ENCODE measurements around the gene SLC25A23.
A peak's percentile ranks its signal among the peaks of the same experiment; 100 is the strongest.

The SLC25A23 gene

DNA sequence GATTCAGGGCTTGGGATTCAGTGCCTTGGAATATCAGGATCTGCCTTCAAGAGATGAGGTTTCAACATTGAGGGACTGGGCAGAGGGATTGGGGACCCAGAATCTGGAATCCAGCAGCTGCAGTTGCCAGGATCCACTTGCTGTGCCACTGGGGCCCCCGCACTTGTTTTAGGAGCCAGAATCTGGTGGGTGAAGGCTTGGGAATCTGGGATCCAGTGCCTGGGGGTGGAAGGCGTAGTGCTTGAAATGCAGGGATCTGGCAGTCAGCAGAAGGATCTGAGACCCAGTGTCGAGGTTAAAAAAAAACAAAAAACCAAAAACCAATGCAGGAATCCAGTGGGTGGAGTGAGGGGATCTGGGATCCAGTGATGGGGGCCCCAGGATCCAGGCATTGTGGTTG, 18.7 kb downstream of the SLC25A23 start:
- no peaks in the 10 kb centered on the region for H3K9me3 ChIP-seq (replicated peaks in 1 of 2; ENCODE audit: control insufficient read depth in 2 of 2, insufficient read depth in 1 of 2, low read depth in 1 of 2, low read length in 2 of 2)
- no peak overlapping the region for H3K4me2 ChIP-seq (ENCODE audit: insufficient read depth, low read length, poor library complexity, severe bottlenecking)
- peaks cover 0 to 2% of the 10 kb centered on the region in 2 donors for H3K36me3 ChIP-seq (replicated peaks in 1 of 2; ENCODE audit: control insufficient read depth in 2 of 2, insufficient read depth in 2 of 2, low read length in 2 of 2)
- no peaks in the 10 kb centered on the region for H3K79me1 ChIP-seq (ENCODE audit: low read depth, low read length)
- DNase-seq (ENCODE audit: low spot score), result no peak
- no peak overlapping the region for H3K9ac ChIP-seq (ENCODE audit: low read depth, low read length, poor library complexity)
- no peak overlapping the region for H4K8ac ChIP-seq (ENCODE audit: low read depth, low read length)
- H2BK120ac ChIP-seq (ENCODE audit: low read depth, low read length), result no peak overlapping the region
- no peak overlapping the region for H3K18ac ChIP-seq (ENCODE audit: low read length)
- H2AFZ ChIP-seq (ENCODE audit: low read length), result no peak overlapping the region
- WGBS, 2 donors (ENCODE audit: extremely low coverage in 2 of 2, insufficient read length in 2 of 2, insufficient replicate concordance in 1 of 2), result no CpG with 5 or more reads among the region's 3 CpGs
- H4K91ac ChIP-seq (ENCODE audit: low read depth, low read length, poor library complexity), result no peak overlapping the region
- no peak overlapping the region for H2BK12ac ChIP-seq (ENCODE audit: low read length)
- H2AK5ac ChIP-seq (ENCODE audit: low read depth, low read length), result no peak overlapping the region
- H3K27me3 ChIP-seq (ENCODE audit: control insufficient read depth in 3 of 3, insufficient read depth in 3 of 3, low read depth in 1 of 3, low read length in 3 of 3), result no peaks in the 10 kb centered on the region
- H3K27ac ChIP-seq (replicated peaks; ENCODE audit: low read length), result no peak overlapping the region
- H3K4me1 ChIP-seq (ENCODE audit: control insufficient read depth in 2 of 2, insufficient read depth in 1 of 2, low read depth in 1 of 2, low read length in 2 of 2), result no peaks in the 10 kb centered on the region
- no peak overlapping the region for H3K14ac ChIP-seq (ENCODE audit: low read length)
- H3K23ac ChIP-seq (ENCODE audit: low read depth, low read length, poor library complexity), result no peak overlapping the region
- no peak overlapping the region for H2BK5ac ChIP-seq (ENCODE audit: low read length)
- H3K4me3 ChIP-seq (ENCODE audit: low read length in 2 of 2), result no peak overlapping the region
- no peak overlapping the region for H2BK15ac ChIP-seq (ENCODE audit: low read length)
- H3K4ac ChIP-seq (ENCODE audit: low read length), result no peak overlapping the region

DNA sequence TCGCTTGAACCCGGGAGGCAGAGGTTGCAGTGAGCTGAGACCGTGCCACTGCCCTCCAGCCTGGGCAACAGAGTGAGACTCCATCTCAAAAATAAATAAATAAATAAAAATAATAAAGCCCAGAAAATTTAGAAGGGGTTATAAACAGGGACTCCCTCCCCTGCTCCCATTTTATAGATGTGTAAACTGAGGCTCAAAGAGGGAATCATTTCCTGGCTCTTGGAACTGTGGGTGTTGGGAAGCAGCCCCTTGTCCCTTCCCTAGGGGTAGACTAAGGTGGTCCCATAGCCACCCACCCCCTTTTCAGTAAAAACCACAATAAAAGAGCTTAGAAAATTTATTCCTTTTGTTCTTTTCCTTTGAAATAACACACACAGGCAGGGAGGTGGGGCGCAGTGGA, 19.8 kb downstream of the SLC25A23 start:
- Histone ChIP-seq H3K4ac (ENCODE audit: low read length) (no peak overlapping the region), H3K4me1 (ENCODE audit: control insufficient read depth in 2 of 2, insufficient read depth in 1 of 2, low read depth in 1 of 2, low read length in 2 of 2) (no peaks in the 10 kb centered on the region), H3K9me3 (replicated peaks in 1 of 2; ENCODE audit: control insufficient read depth in 2 of 2, insufficient read depth in 1 of 2, low read depth in 1 of 2, low read length in 2 of 2) (no peaks in the 10 kb centered on the region), H3K79me1 (ENCODE audit: low read depth, low read length) (no peaks in the 10 kb centered on the region), H2AFZ (ENCODE audit: low read length) (no peak overlapping the region), H2BK15ac (ENCODE audit: low read length) (no peak overlapping the region), H3K14ac (ENCODE audit: low read length) (no peak overlapping the region), H3K27me3 (ENCODE audit: control insufficient read depth in 3 of 3, insufficient read depth in 3 of 3, low read depth in 1 of 3, low read length in 3 of 3) (no peaks in the 10 kb centered on the region), H3K23ac (ENCODE audit: low read depth, low read length, poor library complexity) (no peak overlapping the region), H3K27ac (replicated peaks; ENCODE audit: low read length) (no peak overlapping the region), H4K91ac (ENCODE audit: low read depth, low read length, poor library complexity) (no peak overlapping the region), H4K8ac (ENCODE audit: low read depth, low read length) (no peak overlapping the region), H3K4me2 (ENCODE audit: insufficient read depth, low read length, poor library complexity, severe bottlenecking) (no peak overlapping the region), H3K36me3 (replicated peaks in 1 of 2; ENCODE audit: control insufficient read depth in 2 of 2, insufficient read depth in 2 of 2, low read length in 2 of 2) (peaks cover 0 to 2% of the 10 kb centered on the region in 2 donors), H2BK12ac (ENCODE audit: low read length) (no peak overlapping the region), H3K9ac (ENCODE audit: low read depth, low read length, poor library complexity) (no peak overlapping the region), H2BK120ac (ENCODE audit: low read depth, low read length) (no peak overlapping the region), H2BK5ac (ENCODE audit: low read length) (no peak overlapping the region), H2AK5ac (ENCODE audit: low read depth, low read length) (no peak overlapping the region), H3K4me3 (ENCODE audit: low read length in 2 of 2) (no peak overlapping the region), H3K18ac (ENCODE audit: low read length) (no peak overlapping the region)
- WGBS, 2 donors (ENCODE audit: extremely low coverage in 2 of 2, insufficient read length in 2 of 2, insufficient replicate concordance in 1 of 2), result no CpG with 5 or more reads among the region's 4 CpGs
- no peak for DNase-seq (ENCODE audit: low spot score)

DNA sequence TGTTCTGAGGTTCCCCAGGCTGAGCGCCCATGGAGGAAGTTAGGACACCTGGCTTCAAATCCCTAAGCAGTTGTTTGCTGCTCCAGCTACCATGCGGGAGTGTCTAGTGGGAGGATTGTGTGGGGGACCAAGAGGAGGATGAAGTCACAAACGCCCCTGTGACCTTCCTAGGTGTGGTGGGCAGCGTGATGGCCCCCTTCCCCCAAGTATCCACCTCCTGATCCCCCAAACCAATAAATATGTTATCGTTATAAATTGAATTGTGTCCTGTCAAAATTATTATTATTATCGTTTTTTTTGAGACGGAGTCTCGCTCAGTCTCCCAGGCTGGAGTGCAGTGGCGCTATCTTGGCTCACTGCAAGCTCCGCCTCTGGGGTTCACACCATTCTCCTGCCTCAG, 25.9 kb downstream of the SLC25A23 start, which contains the start of gene SLC25A41:
TSS of gene SLC25A41 (minus strand) at position 101 of the 400 bp plus-strand sequence. CDS start at position 31, 70 bp downstream.
- Histone ChIP-seq H3K27ac (replicated peaks; ENCODE audit: low read length) (no peak within 1 kb of the TSS), H2BK120ac (ENCODE audit: low read depth, low read length) (no peak within 1 kb of the TSS), H3K4me1 (ENCODE audit: control insufficient read depth in 2 of 2, insufficient read depth in 1 of 2, low read depth in 1 of 2, low read length in 2 of 2) (no peaks in the 10 kb centered on the region), H2AFZ (ENCODE audit: low read length) (no peak within 1 kb of the TSS), H3K9ac (ENCODE audit: low read depth, low read length, poor library complexity) (no peak within 1 kb of the TSS), H4K91ac (ENCODE audit: low read depth, low read length, poor library complexity) (no peak within 1 kb of the TSS), H3K79me1 (ENCODE audit: low read depth, low read length) (no peaks in the 10 kb centered on the region), H2BK15ac (ENCODE audit: low read length) (no peak within 1 kb of the TSS), H3K14ac (ENCODE audit: low read length) (no peak within 1 kb of the TSS), H4K8ac (ENCODE audit: low read depth, low read length) (no peak within 1 kb of the TSS), H3K4ac (ENCODE audit: low read length) (no peak within 1 kb of the TSS), H2BK5ac (ENCODE audit: low read length) (no peak within 1 kb of the TSS), H3K36me3 (replicated peaks in 1 of 2; ENCODE audit: control insufficient read depth in 2 of 2, insufficient read depth in 2 of 2, low read length in 2 of 2) (no peaks in the 10 kb centered on the region), H3K27me3 (ENCODE audit: control insufficient read depth in 3 of 3, insufficient read depth in 3 of 3, low read depth in 1 of 3, low read length in 3 of 3) (peaks cover 0 to 5% (median 4%) of the 10 kb centered on the region in 3 experiments), H3K23ac (ENCODE audit: low read depth, low read length, poor library complexity) (peak within 1 kb of the TSS; percentile 27), H3K4me2 (ENCODE audit: insufficient read depth, low read length, poor library complexity, severe bottlenecking) (no peak within 1 kb of the TSS), H2BK12ac (ENCODE audit: low read length) (no peak within 1 kb of the TSS), H2AK5ac (ENCODE audit: low read depth, low read length) (no peak within 1 kb of the TSS), H3K9me3 (replicated peaks in 1 of 2; ENCODE audit: control insufficient read depth in 2 of 2, insufficient read depth in 1 of 2, low read depth in 1 of 2, low read length in 2 of 2) (no peaks in the 10 kb centered on the region), H3K4me3 (ENCODE audit: low read length in 2 of 2) (no peak within 1 kb of the TSS), H3K18ac (ENCODE audit: low read length) (no peak within 1 kb of the TSS)
- WGBS, 2 donors (ENCODE audit: extremely low coverage in 2 of 2, insufficient read length in 2 of 2, insufficient replicate concordance in 1 of 2), result no CpG with 5 or more reads among the region's 10 CpGs
- DNase-seq (ENCODE audit: low spot score), result no peak

DNA sequence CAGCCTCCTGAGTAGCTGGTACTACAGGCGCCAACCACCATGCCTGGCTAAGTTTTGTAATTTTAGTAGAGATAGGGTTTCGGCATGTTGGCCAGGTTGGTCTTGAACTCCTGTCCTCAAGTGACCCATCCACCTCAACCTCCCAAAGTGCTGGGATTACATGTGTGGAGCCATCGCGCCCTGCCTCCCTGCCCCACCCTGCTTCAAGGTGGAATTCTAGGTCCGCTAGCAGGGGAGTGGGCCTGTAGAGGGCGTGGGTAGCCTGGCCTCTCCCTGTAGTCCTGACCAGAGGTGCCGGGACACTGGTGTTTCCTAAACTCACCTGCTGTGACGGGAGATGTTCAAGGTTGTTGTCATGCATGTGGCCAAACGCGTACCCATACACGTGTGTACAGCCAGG, 26.4 kb downstream of the SLC25A23 start:
- H3K9me3 ChIP-seq (replicated peaks in 1 of 2; ENCODE audit: control insufficient read depth in 2 of 2, insufficient read depth in 1 of 2, low read depth in 1 of 2, low read length in 2 of 2), result no peaks in the 10 kb centered on the region
- no peak overlapping the region for H2BK15ac ChIP-seq (ENCODE audit: low read length)
- H3K23ac ChIP-seq (ENCODE audit: low read depth, low read length, poor library complexity), result peak overlapping the region; percentile 27
- no peak overlapping the region for H2BK120ac ChIP-seq (ENCODE audit: low read depth, low read length)
- no peak overlapping the region for H3K4me3 ChIP-seq (ENCODE audit: low read length in 2 of 2)
- no peak overlapping the region for H3K9ac ChIP-seq (ENCODE audit: low read depth, low read length, poor library complexity)
- no peak overlapping the region for H3K18ac ChIP-seq (ENCODE audit: low read length)
- no CpG with 5 or more reads among the region's 11 CpGs for WGBS, 2 donors (ENCODE audit: extremely low coverage in 2 of 2, insufficient read length in 2 of 2, insufficient replicate concordance in 1 of 2)
- no peaks in the 10 kb centered on the region for H3K79me1 ChIP-seq (ENCODE audit: low read depth, low read length)
- no peak overlapping the region for H2BK5ac ChIP-seq (ENCODE audit: low read length)
- no peak overlapping the region for H3K4ac ChIP-seq (ENCODE audit: low read length)
- no peak overlapping the region for H4K8ac ChIP-seq (ENCODE audit: low read depth, low read length)
- no peaks in the 10 kb centered on the region for H3K4me1 ChIP-seq (ENCODE audit: control insufficient read depth in 2 of 2, insufficient read depth in 1 of 2, low read depth in 1 of 2, low read length in 2 of 2)
- H3K4me2 ChIP-seq (ENCODE audit: insufficient read depth, low read length, poor library complexity, severe bottlenecking), result no peak overlapping the region
- H2BK12ac ChIP-seq (ENCODE audit: low read length), result no peak overlapping the region
- DNase-seq (ENCODE audit: low spot score), result no peak
- H4K91ac ChIP-seq (ENCODE audit: low read depth, low read length, poor library complexity), result no peak overlapping the region
- H2AK5ac ChIP-seq (ENCODE audit: low read depth, low read length), result no peak overlapping the region
- no peak overlapping the region for H3K27ac ChIP-seq (replicated peaks; ENCODE audit: low read length)
- no peak overlapping the region for H3K14ac ChIP-seq (ENCODE audit: low read length)
- no peaks in the 10 kb centered on the region for H3K36me3 ChIP-seq (replicated peaks in 1 of 2; ENCODE audit: control insufficient read depth in 2 of 2, insufficient read depth in 2 of 2, low read length in 2 of 2)
- no peak overlapping the region for H2AFZ ChIP-seq (ENCODE audit: low read length)
- peaks cover 0 to 5% (median 4%) of the 10 kb centered on the region in 3 experiments for H3K27me3 ChIP-seq (ENCODE audit: control insufficient read depth in 3 of 3, insufficient read depth in 3 of 3, low read depth in 1 of 3, low read length in 3 of 3)
